GM18498 (cell line): ENCODE measurements around the gene UCN.
"Not testable (repeated sequence)": the region's sequence is repeated elsewhere in the genome, so short reads cannot be mapped to it uniquely, and the experiment has no call there.

ENCODE experiments used
- ATAC-seq: cut with Tn5 transposase; IDR thresholded peaks from one replicate; pipeline ENCODE4 v1.9.1; 2021; ENCODE audit warnings: mild to moderate bottlenecking, moderate library complexity; ENCODE audit not compliant: unreplicated experiment

Gene UCN

GRCh38 chr2:27315122-27315521 is 6.9 kb upstream of the UCN start:
- no peak for ATAC-seq

GRCh38 chr2:27314709-27315108 is 6.5 kb upstream of the UCN start:
- no peak for ATAC-seq

GRCh38 chr2:27313882-27314645 is 5.8 kb upstream of the UCN start:
- no peak for ATAC-seq

- no peak for ATAC-seq
Measured at GRCh38 chr2:27312152-27312551, 3.9 kb upstream of the UCN start.

DNA sequence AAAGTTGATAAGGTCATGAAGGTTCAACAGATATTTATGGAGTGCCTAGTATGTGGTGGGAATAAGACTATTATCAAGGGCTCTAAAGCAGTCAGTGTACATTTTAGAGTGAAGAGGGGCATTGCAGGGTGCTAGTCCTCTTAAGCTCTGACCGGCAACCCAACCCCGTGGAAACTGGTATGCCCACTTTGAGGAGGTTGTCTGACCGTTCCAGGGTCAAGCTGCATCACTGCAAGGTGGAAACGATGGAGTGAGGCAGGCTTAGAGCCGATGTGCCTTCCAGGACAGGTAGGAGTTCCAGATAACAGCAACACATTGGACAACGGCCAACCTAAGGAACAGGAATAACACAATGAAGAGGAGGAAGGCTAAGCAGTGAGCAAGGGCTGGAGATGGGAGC is 1.4 kb upstream of the UCN start:
- no peak for ATAC-seq

- ATAC-seq: no peak
Measured at GRCh38 chr2:27307545-27308358, 493 bp downstream of the UCN start.

- ATAC-seq: no peak
Measured at GRCh38 chr2:27307287-27307544, 1.0 kb downstream of the UCN start.

DNA sequence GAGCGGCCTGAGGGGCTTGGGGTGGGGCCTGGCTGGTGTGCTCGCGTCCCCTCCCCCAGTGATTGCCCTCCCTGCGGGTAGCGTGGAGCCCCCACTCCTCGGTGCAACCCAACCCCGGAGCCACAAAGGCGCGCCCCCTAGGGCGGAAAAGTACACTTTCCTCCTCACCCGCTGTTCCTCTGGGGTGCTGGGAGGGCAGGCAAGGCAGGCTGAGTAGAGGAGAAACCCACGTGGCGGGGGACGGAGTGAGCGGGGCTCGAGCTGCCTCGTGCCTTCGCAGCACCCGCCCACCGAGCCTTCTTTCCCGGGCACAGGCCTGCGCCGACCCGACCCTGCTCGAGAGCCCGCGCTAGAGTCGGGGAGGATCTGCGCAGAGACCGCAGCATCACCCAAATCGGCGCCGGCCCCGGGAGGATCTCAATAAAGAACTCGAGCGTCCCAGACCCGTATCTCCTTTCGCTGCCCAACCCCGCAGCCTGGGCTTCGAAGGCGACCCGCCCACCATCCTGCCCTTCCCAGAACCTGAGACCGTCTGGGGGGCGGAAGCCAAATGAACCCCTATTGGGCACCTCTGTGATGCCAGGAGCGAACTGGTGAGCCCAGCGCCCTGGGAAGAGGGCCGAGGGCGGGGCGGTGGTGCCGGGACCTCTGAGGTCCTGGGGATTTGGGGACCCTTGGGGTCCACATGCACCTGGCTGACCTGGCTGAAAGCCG is 1.5 kb downstream of the UCN start:
- no peak for ATAC-seq

- ATAC-seq: no peak
Measured at GRCh38 chr2:27306136-27306535, 2.1 kb downstream of the UCN start.

- ATAC-seq: no peak
Measured at GRCh38 chr2:27305516-27305915, 2.7 kb downstream of the UCN start.

DNA sequence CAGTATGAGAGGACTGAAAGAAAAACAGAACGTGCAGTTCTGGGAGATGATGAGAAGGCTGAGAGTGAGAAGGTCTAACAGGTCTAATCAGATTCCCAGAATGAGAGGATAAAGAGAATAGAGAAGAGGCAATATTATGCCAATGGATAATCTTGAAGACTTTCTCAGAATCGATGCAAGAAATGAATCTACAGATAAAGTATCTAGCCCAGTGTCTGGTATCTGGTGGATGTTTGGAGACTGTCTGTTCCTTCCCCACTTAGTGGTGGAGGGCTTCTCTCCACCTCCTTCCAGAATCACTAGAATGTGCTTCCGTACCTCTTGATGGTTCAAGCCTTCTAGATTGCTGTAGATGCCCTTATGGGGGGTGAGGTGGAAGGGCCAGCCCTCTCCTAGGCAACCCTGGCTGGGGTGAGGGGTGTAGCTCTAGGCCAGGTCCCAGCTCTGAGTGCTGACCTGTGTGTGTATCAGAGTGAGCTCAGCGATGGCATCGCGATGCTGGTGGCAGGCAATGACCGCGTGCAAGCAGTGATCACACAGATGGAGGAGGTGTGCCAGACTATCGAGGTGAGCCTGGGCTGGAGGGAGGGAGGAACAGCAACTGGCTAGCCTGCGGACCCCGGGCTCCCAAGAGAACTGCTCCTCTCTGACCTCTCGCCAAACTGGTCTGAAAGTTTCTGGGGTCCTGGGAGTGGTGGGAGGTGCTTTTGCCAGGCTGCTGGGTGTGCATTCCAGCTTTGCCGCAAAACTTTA is 3.6 kb downstream of the UCN start:
- ATAC-seq: no peak

DNA sequence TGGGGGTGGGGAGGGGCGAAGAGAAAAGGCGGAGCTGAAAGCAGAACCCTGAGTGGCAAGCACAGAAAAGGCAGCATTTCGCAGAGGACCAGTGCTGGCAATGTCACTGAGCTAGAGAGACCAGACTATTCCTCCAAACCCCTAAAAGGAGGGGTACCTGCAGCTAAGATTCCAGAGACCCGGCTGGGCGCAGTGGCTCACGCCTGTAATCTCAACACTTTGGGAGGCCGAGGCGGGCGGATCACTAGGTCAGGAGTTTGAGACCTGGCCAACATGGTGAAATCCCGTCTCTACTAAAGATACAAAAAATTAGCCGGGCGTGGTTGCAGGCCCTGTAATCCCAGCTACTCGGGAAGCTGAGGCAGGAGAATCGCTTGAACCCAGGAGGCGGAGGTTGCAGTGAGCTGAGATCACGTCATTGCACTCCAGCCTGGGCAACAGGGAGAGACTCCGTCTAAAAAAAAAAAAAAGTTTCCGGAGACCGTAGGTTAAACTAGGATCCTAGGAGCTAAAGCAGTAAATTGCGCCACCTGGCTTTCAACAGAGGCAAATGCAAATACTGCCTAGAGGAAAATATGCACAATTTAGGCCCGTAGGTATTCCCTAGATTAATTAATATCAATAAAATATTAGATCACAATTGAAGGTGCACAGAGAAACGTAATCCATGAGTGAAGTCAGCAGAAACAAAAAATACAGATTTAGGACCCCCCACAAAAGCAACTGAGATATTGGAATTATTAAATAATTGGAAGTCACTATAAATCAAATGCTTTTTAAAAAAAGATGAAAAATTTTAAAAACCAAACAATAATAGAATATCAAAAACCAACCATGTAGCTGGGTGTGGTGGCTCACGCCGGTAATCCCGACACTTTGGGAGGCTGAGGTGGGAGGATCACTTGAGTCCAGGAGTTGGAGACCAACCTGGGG is 4.9 kb downstream of the UCN start:
- no peak for ATAC-seq

DNA sequence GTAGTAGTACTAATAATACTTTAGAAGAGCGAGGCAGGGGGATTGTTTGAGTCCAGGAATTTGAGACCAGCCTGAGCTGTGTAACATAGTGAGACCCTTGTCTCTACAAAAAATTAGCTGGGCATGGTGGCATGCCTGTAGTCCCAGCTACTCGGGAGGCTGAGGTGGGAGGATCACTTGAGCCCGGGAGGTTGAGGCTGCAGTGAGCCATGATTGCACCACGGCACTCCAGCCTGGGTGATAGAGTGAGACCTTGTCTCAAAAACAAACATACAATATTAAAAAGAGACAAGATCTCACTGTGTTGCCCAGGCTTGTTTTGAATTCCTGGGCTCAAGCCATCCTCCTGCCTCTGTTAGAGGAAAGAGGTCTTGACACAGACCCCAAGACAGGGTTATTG is 7.6 kb downstream of the UCN start:
- not testable (repeated sequence) for ATAC-seq

DNA sequence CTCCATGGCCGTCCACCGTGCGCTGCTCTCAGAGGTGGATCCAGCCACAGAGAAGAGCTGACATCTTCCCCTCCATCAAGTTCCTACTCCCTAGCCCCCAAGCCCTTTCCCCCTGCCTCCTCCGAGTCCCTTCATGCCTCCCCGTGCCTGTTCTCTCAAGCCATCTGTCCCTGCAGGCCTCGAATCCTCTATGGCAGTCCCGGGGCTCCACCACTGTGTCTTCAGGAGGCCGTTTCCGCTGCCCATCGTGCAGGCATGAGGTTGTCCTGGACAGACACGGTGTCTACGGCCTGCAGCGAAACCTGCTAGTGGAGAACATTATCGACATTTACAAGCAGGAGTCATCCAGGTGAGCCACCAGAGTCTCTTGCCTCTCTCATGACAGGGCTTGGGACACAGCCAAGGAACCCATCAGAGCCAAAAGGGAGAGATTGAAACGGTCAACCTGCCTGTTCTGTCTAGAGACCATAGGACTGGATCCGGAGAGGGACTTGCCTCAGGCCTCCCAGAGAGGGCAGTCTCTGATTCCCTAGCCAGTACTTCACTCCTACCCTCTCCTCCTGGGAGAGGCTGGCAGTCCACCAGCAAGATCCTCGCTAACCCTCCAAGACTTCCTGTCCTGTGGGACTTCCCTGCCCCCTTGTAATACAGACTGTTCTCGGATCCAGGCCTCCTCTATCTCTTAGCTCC is 9.7 kb downstream of the UCN start:
- no peak for ATAC-seq

- no peak for ATAC-seq
Measured at GRCh38 chr2:27297195-27297594, 11.1 kb downstream of the UCN start.

DNA sequence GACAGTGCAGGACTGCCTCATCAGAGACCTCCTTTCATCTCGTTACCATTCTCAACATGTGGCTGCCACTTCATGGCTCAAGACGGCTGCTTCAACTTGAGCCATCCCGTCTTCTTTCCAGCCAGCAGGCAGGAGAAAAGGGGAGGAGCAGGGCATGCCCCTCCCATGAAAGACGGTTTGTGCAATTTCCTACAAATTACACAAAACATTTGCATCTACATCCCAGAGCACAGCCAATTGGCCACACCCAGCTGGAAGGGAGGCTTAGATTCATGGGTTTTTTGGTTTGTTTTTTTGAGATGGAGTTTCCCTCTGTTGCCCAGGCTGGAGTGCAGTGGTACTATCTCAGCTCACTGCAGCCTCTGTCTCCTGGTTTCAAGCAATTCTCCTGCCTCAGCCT is 11.8 kb downstream of the UCN start:
- no peak for ATAC-seq

DNA sequence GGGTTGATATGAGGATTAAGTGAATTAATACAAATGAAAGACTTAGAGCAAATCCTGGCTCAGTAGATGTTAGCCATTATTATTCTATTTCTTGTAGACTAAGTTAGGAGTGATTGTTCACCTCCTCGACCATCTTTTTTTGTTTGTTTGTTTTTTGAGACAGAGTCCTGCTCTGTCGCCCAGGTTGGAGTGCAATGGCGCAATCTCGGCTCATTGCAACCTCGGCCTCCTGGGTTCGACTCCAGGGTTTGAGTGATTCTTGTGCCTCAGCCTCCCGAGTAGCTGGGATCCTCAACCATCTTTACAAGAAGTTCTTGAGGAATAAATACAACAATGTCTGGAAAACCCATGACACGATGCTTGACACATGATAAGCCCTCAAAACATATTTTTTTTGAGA is 13.3 kb downstream of the UCN start:
- no peak for ATAC-seq

DNA sequence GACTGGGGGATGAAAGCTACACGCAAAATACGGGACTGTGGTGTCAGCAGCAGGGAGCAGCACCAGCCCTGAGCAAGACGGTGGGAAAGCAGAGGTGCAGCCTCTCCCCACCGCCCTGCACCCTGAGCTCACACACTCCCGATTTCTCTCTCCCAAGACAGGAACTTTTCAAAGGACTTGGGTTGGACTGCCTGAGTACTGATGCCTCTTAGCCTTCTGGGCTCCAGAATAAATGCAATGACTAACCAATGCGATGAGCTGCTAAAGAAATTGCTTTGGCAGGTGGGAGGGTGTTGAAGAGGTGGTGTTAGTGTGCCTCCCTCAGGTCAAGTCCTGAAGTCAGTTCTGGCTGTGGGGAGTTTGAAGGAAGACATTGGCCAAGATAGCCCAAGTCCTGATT is 16.4 kb downstream of the UCN start:
- ATAC-seq: no peak

DNA sequence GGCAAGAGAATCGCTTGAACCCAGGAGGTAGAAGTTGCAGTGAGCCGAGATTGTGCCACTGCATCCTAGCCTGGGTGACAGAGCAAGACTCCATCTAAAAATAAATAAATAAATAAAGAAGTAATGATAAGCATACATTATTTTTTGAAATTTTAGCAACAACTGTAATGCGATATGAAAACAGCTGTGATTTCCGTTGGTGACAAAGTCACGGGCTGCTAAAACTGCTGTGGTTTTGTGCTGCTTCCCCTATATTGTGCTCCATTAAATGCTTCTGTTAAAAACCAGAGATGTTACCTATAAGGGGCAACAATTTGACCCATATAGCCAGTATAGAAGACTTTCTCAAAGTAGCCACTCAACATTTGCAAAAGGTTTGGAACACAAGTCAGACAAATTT is 17.7 kb downstream of the UCN start:
- no peak for ATAC-seq

DNA sequence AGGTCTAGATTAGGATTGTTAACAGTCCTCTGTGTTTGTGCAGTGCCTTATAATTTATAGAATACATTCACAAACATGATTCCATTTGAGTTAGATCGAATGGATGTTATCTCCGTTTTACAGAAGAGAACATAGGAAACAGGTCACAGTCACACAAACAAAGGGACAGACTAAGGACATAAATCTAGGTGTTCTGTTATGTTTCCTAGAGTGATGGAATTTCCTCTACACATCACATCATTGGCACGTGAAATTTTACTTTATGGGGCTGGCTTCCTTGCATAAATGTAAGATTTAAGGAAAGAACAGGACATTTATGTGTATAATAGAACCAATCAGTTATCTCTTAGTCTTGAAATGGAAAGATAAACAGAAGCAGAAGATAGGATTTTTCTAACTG is 19.6 kb downstream of the UCN start:
- no peak for ATAC-seq
